GM20000 (cell line): Measurements from ENCODE around the gene CNGA3.
A peak's percentile ranks its signal among the peaks of the same experiment; 100 is the strongest.

ENCODE experiments used
- DNase-seq: peaks from one replicate; pipeline ENCODE4 v3.0.0; 2012; ENCODE audit warnings: low spot score
- TF ChIP-seq, protein P1 (sequence below): IDR thresholded peaks from 2 replicates; pipeline ENCODE4 v1.5.1; 2012; ENCODE audit warnings: mild to moderate bottlenecking, control low read depth; ENCODE audit errors: extremely low read depth, missing control alignments

CNGA3 gene

DNA sequence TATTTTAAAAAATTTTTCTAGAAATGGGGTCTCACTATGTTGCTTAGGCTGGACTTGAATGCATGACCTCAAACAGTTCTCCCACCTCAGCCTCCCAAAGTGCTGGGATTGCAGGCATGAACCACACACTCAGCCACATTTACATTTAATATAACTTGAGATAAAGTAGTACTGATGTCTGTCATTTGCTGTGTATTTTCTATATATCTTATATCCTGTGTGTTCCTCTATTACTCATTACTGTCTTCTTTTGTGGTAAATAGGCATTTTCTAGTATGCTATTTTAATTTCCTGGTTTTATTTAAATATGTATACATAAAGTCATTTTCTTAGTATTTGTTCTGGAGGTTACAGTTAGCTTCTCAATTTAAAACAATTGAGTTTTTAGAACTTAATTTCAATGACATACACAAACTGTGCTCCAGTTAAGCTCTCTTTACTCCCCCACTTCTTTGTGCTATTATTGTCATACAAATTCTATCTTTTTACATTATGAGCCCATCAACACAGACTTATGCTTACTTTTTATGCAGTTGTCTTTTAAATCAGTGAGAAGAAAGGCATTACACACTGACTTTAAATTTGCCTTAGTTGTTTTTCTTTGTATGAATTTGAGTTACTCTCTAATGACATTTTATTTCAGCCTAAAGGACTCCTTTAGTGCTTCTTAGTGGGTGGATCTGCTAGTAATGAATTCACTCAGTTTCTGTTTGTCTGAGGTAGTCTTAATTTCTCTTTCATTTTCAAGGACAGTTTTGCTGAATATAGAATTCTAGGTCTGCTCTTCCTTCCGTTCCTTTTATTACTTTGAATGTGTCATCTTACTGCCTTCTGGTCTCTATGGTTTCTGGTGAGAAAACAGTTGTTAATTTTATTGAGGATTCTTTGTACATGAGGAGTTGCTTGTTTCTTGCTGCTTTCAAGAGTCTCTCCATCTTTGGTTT, 92.2 kb downstream of the CNGA3 start:
- DNase-seq: peak; percentile 65
- TF ChIP-seq, protein P1, sequence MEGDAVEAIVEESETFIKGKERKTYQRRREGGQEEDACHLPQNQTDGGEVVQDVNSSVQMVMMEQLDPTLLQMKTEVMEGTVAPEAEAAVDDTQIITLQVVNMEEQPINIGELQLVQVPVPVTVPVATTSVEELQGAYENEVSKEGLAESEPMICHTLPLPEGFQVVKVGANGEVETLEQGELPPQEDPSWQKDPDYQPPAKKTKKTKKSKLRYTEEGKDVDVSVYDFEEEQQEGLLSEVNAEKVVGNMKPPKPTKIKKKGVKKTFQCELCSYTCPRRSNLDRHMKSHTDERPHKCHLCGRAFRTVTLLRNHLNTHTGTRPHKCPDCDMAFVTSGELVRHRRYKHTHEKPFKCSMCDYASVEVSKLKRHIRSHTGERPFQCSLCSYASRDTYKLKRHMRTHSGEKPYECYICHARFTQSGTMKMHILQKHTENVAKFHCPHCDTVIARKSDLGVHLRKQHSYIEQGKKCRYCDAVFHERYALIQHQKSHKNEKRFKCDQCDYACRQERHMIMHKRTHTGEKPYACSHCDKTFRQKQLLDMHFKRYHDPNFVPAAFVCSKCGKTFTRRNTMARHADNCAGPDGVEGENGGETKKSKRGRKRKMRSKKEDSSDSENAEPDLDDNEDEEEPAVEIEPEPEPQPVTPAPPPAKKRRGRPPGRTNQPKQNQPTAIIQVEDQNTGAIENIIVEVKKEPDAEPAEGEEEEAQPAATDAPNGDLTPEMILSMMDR: no peak

DNA sequence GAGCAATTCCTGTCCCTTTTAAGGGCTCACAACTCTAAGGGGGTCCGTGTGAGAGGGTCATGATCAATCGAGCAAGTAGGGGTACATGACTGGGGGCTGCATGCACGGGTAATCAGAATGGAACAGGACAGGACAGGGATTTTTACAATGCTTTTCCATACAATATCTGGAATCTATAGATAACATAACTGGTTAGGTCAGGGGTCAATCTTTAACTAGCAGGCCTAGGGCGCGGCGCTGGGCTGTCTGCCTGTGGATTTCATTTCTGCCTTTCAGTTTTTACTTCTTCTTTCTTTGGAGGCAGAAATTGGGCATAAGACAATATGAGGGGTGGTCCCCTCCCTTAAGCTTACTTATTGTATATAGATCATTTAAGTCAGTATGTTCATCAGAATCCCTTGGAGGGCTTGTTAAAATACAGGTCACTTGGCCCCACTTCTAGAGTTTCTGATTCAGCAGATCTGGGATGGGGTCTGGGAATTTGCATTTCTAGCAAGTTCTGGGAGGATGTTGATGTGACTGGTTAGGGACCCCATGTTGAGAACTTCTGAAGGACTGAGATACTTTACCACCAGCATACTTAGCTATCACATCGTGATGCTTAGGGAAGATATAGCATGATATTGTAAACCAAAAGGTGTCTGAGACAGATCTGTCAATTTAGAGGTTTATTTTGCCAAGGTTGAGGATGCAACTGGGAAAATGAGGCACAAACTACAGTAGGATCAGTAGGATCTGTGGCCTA, 95.6 kb downstream of the CNGA3 start:
- DNase-seq: no peak

DNA sequence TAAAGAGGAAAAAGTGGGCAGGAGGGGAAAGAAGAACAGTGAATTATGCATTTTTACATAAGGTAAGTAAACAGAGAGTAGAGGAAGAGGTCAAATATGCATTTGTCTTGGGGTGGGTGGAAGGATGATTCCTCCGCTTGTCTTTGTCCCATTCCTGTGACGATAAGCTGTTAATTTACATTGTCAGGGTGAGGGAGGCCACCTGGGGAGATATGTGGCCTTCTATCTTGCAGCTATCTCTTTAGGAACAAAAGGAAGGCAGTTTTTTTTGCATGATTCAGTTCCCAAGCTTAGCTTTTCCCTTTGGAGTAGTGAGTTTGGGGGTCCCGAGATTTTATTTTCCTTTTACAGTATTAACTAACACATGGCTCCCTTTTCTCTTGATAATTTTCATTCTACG, 96.2 kb downstream of the CNGA3 start:
- no peak for DNase-seq
- TF ChIP-seq, protein P1: no peak

More for the DNA sequence above, 95.6 kb downstream of the CNGA3 start:
- TF ChIP-seq, protein P1: no peak

DNA sequence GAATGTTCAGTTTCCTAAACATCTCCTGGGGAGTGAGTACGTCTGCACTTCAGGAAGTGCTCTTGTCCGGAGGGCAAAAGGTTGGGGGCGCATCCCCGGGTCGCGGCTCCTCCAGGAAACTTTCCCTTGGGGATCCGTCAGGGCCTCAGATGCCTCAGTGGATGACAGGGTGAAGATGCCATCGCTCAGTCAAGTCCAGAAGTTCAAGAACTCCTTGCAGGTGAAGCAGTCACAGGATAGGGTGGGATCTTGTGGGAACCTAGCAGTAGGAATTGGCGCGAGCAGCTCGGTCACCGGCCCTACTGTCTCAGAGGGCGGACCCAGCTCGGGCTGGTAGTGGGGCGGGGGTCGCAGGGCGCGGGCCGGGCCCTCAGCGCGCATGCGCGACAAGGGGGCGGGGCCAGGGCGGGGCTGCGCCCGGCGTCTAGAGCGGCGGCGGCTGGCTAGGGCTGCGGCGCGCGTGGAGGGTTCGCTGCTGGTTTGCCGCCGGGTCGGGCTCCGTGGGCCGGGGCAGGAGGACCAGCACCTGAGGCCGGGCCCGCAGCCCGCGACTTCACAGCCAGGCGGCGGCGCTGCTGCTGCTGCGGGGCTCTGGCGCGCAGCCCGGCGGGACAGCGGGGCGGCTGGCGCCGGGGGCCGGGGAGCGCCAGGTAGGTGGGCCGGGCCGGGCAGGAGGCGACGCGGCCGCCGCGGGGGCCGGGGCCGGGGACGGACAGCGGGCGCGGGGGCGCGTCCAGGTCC, 98.3 kb downstream of the CNGA3 start, which contains the start of gene INPP4A:
TSS of gene INPP4A (plus strand) at position 423 of the 741 bp plus-strand sequence. CDS start 75,191 bp downstream, outside the sequence.
- peak; percentile 93 for DNase-seq
- TF ChIP-seq, protein P1: peak; percentile 18

DNA sequence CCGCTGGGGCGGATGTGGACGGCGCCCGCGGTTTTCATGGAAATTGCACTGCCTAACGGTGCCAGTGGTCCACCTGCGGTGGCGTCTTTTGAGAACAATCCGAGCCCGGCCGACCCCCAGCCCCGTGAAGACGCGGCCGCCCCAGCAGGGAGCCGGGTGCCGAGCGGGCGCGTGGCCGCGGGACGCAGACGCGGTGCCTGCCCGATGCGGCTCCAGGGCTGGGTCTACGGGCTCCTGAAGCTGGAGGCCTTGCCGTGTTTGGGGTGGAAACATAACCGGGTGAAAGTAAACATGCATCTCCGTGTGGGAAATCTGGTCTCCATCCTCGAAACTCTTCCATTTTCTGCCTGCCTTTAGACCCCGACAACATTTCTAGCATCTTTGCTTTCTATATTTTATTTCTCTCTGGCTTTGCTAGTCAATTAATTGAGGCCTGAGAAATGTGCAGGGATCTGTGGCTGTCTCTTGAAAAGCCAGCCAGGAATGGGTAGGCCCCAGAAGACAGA, 99.0 kb downstream of the CNGA3 start:
- TF ChIP-seq, protein P1: no peak
- DNase-seq: peak; percentile 44

DNA sequence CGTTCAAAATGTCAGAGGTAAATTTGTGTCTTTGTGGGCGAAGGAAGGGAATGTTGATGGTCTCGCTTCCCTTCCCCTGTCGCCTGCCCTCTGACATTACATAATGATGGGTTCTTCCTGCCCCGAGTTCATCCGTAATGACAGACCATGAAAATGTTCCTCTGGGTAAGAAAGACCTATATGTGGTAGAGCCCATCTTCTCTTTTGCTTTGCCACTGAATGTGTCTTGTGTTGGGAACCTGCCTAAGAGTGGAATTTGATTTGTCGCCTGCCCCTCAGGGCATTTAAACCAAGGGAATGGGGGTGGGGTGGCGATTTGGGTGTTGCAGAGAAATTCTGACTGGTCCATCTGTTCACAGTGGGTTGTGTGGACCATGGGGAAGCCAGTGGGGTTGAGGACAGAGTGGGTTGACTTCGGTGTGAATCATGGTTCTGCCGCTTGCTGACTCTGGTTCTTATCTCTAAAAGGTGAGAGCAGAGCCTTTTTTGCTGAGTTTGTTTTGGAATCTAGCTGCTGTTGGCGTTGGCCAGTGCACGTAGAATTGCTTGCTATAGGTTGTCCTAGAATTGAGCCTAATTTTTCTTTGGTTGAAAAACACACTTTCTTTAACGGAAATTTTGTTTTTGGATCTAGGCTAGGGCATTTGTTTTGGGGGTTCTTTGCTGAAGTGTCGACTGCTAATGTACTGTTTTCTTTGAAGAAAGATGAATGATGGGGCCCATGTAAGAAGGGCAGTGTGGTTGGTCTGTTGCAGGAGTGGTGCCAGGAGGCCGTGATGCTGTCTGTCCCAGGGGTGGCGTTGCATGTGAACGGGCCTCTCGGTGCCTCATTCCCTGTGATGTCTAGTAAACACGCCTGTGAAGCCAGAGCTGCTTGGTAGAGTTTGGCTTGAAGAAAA, 99.7 kb downstream of the CNGA3 start:
- peak; percentile 28 for DNase-seq
- TF ChIP-seq, protein P1: no peak
